Heart right ventricle (tissue), 16 donors: ENCODE data around the gene ZNF438. TPM values are rescaled to one million over a fixed set of nuclear protein-coding genes. Genes with fewer than 3 reads are reported as not detected.

ENCODE experiments used
- ATAC-seq, 8 donors: fragments of 200-7000 bp; cut with Tn5 transposase; one replicate each; pipeline ENCODE4 v1.9.1; 2020; ENCODE audit warnings: mild to moderate bottlenecking in 8 of 8, moderate library complexity in 8 of 8, moderate number of reproducible peaks in 1 of 8
- DNase-seq, 2 donors: peaks; one replicate each; pipeline ENCODE4 v3.0.0-alpha.2; 2020
- H3K27ac ChIP-seq, 10 donors: fragments of 200-600 bp; sonication (generic) in 2 of 10; one replicate each; pipeline versions ENCODE4 v1.5.0 to v1.8.0; 2020 to 2022; ENCODE audit warnings: mild to moderate bottlenecking in 3 of 10
- H3K27me3 ChIP-seq, 7 donors: fragments of 200-600 bp; one replicate each; pipeline ENCODE4 v1.8.0; 2021 to 2022; ENCODE audit warnings: mild to moderate bottlenecking in 2 of 7
- H3K36me3 ChIP-seq, 9 donors: fragments of 200-600 bp; sonication (generic) in 1 of 9; one replicate each; pipeline versions ENCODE4 v1.5.0 to v1.8.0; 2020 to 2022; ENCODE audit warnings: mild to moderate bottlenecking in 2 of 9
- H3K4me1 ChIP-seq, 9 donors: fragments of 200-600 bp; sonication (generic) in 1 of 9; one replicate each; pipeline versions ENCODE4 v1.5.0 to v1.8.0; 2020 to 2022; ENCODE audit warnings: mild to moderate bottlenecking in 4 of 9
- H3K4me3 ChIP-seq, 10 donors: fragments of 200-600 bp; sonication (generic) in 2 of 10; one replicate each; pipeline versions ENCODE4 v1.5.0 to v1.8.0; 2020 to 2022; ENCODE audit warnings: mild to moderate bottlenecking in 7 of 10, moderate library complexity in 2 of 10
- H3K9me3 ChIP-seq, 11 donors: fragments of 200-600 bp in 10 of 11; sonication (generic) in 2 of 11; one replicate each; pipeline versions ENCODE4 v1.5.0 to v1.8.0; 2013 to 2022; ENCODE audit warnings: mild to moderate bottlenecking in 2 of 11, control low read depth in 1 of 11, moderate library complexity in 1 of 11
- CTCF ChIP-seq, 9 donors: fragments of 200-600 bp; sonication (generic) in 2 of 9; IDR thresholded peaks; one replicate each; pipeline versions ENCODE4 v1.5.0 to v1.8.0; 2021 to 2022; ENCODE audit warnings: antibody characterized with exemption in 9 of 9, mild to moderate bottlenecking in 5 of 9, moderate library complexity in 1 of 9
- WGBS, 2 donors: extraction: QIAGEN DNeasy Blood & Tissue Kit; methylation state at CpG; one replicate each; pipeline ENCODE4 v1.1.7; 2013; ENCODE audit warnings: inconsistent platforms in 1 of 2; 5-methylcytosine and 5-hydroxymethylcytosine counted together
- intact Hi-C, 10 donors: fragments of 100-400 bp; cut with DNase I; formaldehyde crosslinking; loops; one replicate each; pipeline versions ENCODE4 v1.11.1 to v1.14.2; 2022
- polyA plus RNA-seq, 2 donors: library from polyadenylated mRNA; stranded (reverse); fragments of 200-250 nt; gene quantifications; one replicate each; pipeline ENCODE4 v1.2.3, GENCODE V29; 2013
- total RNA-seq, 10 donors: library from RNA; stranded (reverse); fragmentation: NEBNext Ultra II Directional in 3 of 10; extraction: Animal tissue kit (Norgen Biotek cat#: 25700) in 3 of 10; gene quantifications; one replicate each; pipeline versions ENCODE4 v1.2.1 to v1.2.4, GENCODE V29; 2021 to 2023
- donor health status: Arrhythmogenic right ventricular cardiomyopathy.
- donor health status: ischemic (EF 13 %, LVEDD 7.1; RV severe dilation, severe dysfunction).
- donor health status: healthy with polysubstance abuse.
- donor health status: DM: no; HTN: yes; CAD: no.
- donor health status: DM: no; HTN: no; CAD: no.
- donor health status: ischemic (EF 25% LVEDD 6.9; RV normal size, moderate dysfunction).
- donor health status: ischemic (EF 25% LVEDD 5.7; RV mildly dilated, moderate dysfunction).
- donor health status: healthy.
- donor health status: DM: yes; HTN: yes; CAD: no.
- donor health status: Ischemic cardiomyopathy.
- donor health status: ischemic (EF 35%, LVEDD 5.7; RV mildly dilated, moderate dysfunction).
- donor health status: nonischemic (EF 11% LVEDD 7.7; RV severe dilation, severe dysfunction).
- donor health status: DM: yes; HTN: yes; CAD: no.
- donor health status: PGD.
- donor health status: ischemic (EF 29% LVEDD 5.4; RV normal size, mild dysfunction).
- donor health status: nonischemic (EF 23%, LVEDD 6.1; RV moderate dilation, normal function).

ZNF438 gene
- total and polyA plus RNA-seq, 12 donors = 7.8 to 21.1 (median 12.4) TPM

GRCh38 chr10:31069411-31069810 is 37.7 kb upstream of the ZNF438 start:
- no peaks in the 10 kb centered on the region for H3K36me3 ChIP-seq
- peaks cover 9 to 49% (median 20%) of the 10 kb centered on the region in 9 donors for H3K4me1 ChIP-seq
- WGBS, 2 donors = 90 to 97% methylated on average over 3 of the region's 3 CpGs
- TF ChIP-seq CTCF (IDR thresholded peaks at IDR 0.05) = no peak
- ATAC-seq = peak in 1 of 8 donors; percentile 11
- H3K4me3 ChIP-seq = no peak overlapping the region
- no peak for DNase-seq
- no peaks in the 10 kb centered on the region for H3K9me3 ChIP-seq
- H3K27ac ChIP-seq = peak overlapping the region in 5 of 10 donors; percentile 31 to 75 (median 34)
- H3K27me3 ChIP-seq = no peaks in the 10 kb centered on the region
- intact Hi-C loops = no loop called here

DNA sequence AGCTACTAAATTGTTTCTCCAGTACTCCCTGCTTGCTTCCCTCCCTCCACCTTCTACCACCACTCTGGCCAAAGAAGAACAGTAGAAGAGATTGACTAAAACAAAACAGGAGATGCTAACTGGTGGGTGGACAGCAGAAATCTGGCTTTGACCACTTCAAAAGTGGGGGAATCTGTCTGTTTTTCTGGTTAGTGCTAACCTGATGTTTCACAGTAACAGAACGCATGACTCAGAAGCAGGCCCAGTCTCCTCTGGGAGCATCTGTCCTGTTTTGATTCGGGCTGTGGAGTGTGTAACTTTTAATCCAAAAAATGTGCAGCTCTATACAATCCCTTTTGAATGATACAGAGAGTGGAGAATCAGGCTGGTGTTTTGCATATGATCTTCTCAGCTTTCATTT is 32.7 kb upstream of the ZNF438 start:
- intact Hi-C loops = no loop called here
- Histone ChIP-seq H3K4me1 (peaks cover 0 to 32% (median 6%) of the 10 kb centered on the region in 9 donors), H3K27me3 (no peaks in the 10 kb centered on the region), H3K36me3 (no peaks in the 10 kb centered on the region), H3K9me3 (no peaks in the 10 kb centered on the region), H3K4me3 (no peak overlapping the region), H3K27ac (peak overlapping the region in 9 of 10 donors; percentile 18 to 82 (median 66))
- peak in 1 of 2 donors; percentile 29 for DNase-seq
- TF ChIP-seq CTCF (IDR thresholded peaks at IDR 0.05) = no peak
- peak; percentile 63 to 86 (median 77) for ATAC-seq
- 63 to 68% methylated on average over 2 of the region's 2 CpGs for WGBS, 2 donors

DNA sequence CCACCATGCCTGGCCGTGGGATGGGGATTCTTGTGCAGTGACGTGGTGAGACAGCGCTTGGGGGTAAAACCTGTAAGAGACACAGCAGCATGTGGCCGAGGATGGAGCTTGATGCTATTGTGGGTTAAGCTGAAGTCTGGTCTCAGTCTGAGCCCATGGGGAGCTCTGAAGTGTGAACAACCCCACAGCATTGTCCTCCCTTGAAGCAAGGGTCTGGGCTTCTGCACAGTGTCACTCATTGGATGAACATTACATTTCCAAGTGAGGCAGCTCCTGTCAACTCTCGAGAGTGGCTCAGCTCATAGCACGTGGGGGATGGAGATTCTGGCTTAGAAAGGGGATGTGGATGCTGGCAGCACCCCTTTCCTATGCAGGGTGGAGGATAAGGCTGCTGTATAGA is 32.2 kb upstream of the ZNF438 start:
- intact Hi-C loops = no loop called here
- H3K4me3 ChIP-seq = no peak overlapping the region
- H3K27me3 ChIP-seq = no peaks in the 10 kb centered on the region
- H3K9me3 ChIP-seq = no peaks in the 10 kb centered on the region
- peak overlapping the region in 9 of 10 donors; percentile 18 to 82 (median 66) for H3K27ac ChIP-seq
- ATAC-seq (peak; percentile 8 to 47 (median 29)), DNase-seq (no peak)
- no peaks in the 10 kb centered on the region for H3K36me3 ChIP-seq
- 37 to 52% methylated on average over 6 of the region's 6 CpGs for WGBS, 2 donors
- TF ChIP-seq CTCF (IDR thresholded peaks at IDR 0.05) = no peak
- peaks cover 0 to 32% (median 6%) of the 10 kb centered on the region in 9 donors for H3K4me1 ChIP-seq

- DNase-seq = no peak
- H3K27ac ChIP-seq = peak overlapping the region in 9 of 10 donors; percentile 15 to 82 (median 66)
- ATAC-seq = peak in 7 of 8 donors; percentile 46 to 64 (median 57)
- 47 to 58% methylated on average over 6 of the region's 6 CpGs for WGBS, 2 donors
- H3K9me3 ChIP-seq = no peaks in the 10 kb centered on the region
- H3K4me1 ChIP-seq = peaks cover 0 to 36% (median 7%) of the 10 kb centered on the region in 9 donors
- intact Hi-C loops = no loop called here
- no peak for TF ChIP-seq CTCF (IDR thresholded peaks at IDR 0.05)
- no peaks in the 10 kb centered on the region for H3K27me3 ChIP-seq
- no peaks in the 10 kb centered on the region for H3K36me3 ChIP-seq
- H3K4me3 ChIP-seq = peak overlapping the region in 1 of 10 donors; percentile 23
These were observed 31.2 kb upstream of the ZNF438 start for GRCh38 chr10:31062856-31063255.
